Ishikawa (cell line): ENCODE measurements around the gene IKZF2.

Experiments used
- FOXM1 ChIP-seq: IDR thresholded peaks from 2 replicates; pipeline ENCODE4 v1.6.1; 2012; ENCODE audit warnings: low read depth, borderline replicate concordance
- MAX ChIP-seq: IDR thresholded peaks from 2 replicates; pipeline ENCODE4 v1.6.1; 2012
- RAD21 ChIP-seq: IDR thresholded peaks from 2 replicates; pipeline ENCODE4 v1.6.1; 2012; ENCODE audit warnings: low read depth
- TCF12 ChIP-seq: IDR thresholded peaks from 2 replicates; pipeline ENCODE4 v1.6.1; 2012; ENCODE audit warnings: low read depth
- USF1 ChIP-seq: IDR thresholded peaks from 2 replicates; pipeline ENCODE4 v1.6.1; 2012
- ZBTB7A ChIP-seq: IDR thresholded peaks from 2 replicates; pipeline ENCODE4 v1.6.1; 2012; ENCODE audit warnings: low read depth

- TF ChIP-seq RAD21 (no peak), FOXM1 (no peak), ZBTB7A (no peak), MAX (no peak), USF1 (no peak), TCF12 (no peak)
These were observed 160.3 kb downstream of the IKZF2 start for GRCh38 chr2:212991120-212991519.
